HG02610 (cell line): ENCODE results near the gene EXO5.
"Not testable (repeated sequence)": the region's sequence is repeated elsewhere in the genome, so short reads cannot be mapped to it uniquely, and the experiment has no call there.

ENCODE experiments used
- ATAC-seq: cut with Tn5 transposase; IDR thresholded peaks from one replicate; pipeline ENCODE4 v1.9.1; 2021; ENCODE audit warnings: mild to moderate bottlenecking, moderate library complexity; ENCODE audit not compliant: unreplicated experiment

EXO5 gene

GRCh38 chr1:40546957-40547356 lies 38.4 kb downstream of the EXO5 start:
- ATAC-seq, result no peak

- ATAC-seq, result no peak
These were observed 44.5 kb downstream of the EXO5 start for GRCh38 chr1:40553017-40553416.

- not testable (repeated sequence) for ATAC-seq
These were observed 46.2 kb downstream of the EXO5 start for GRCh38 chr1:40554807-40555206.

- no peak for ATAC-seq
These were observed 47.6 kb downstream of the EXO5 start for GRCh38 chr1:40556121-40556520.

GRCh38 chr1:40558241-40558640 lies 49.7 kb downstream of the EXO5 start:
- not testable (repeated sequence) for ATAC-seq

- ATAC-seq, result no peak
These were observed 53.6 kb downstream of the EXO5 start for GRCh38 chr1:40562185-40562584.

GRCh38 chr1:40563266-40563665 lies 54.7 kb downstream of the EXO5 start:
- ATAC-seq, result no peak

GRCh38 chr1:40564506-40564905 lies 55.9 kb downstream of the EXO5 start:
- no peak for ATAC-seq

GRCh38 chr1:40564913-40565312 lies 56.3 kb downstream of the EXO5 start:
- no peak for ATAC-seq
